Gastrocnemius medialis (tissue), 4 donors: Measurements from ENCODE around the gene GALNT10. TPM values are rescaled to one million over a fixed set of nuclear protein-coding genes. Genes with fewer than 3 reads are reported as not detected.

ENCODE experiments used
- ATAC-seq, 2 donors: fragments of 150-250 bp; one replicate each; pipeline ENCODE4 v1.9.1; 2016
- DNase-seq, 2 donors: peaks; one replicate each; pipeline ENCODE4 v3.0.0-alpha.2; 2019
- H3K27ac ChIP-seq, 4 donors: fragments of 200-600 bp; sonication (generic); 1 replicate in 1 of 4; 2 replicates in 3 of 4; pipeline ENCODE4 v1.5.1; 2016 to 2018; ENCODE audit warnings: mild to moderate bottlenecking in 2 of 4, moderate library complexity in 1 of 4
- H3K27me3 ChIP-seq, 3 donors: fragments of 200-600 bp; sonication (generic) in 2 of 3; 1 replicate in 1 of 3; 2 replicates in 2 of 3; pipeline versions ENCODE4 v1.5.1 to v1.6.0; 2016 to 2019; ENCODE audit warnings: mild to moderate bottlenecking in 1 of 3, moderate library complexity in 1 of 3
- H3K36me3 ChIP-seq, 2 donors: fragments of 200-600 bp; sonication (generic) in 1 of 2; one replicate each; pipeline ENCODE4 v1.5.1; 2017 to 2018
- H3K4me1 ChIP-seq, 2 donors: fragments of 200-600 bp; sonication (generic) in 1 of 2; one replicate each; pipeline ENCODE4 v1.5.1; 2016 to 2017; ENCODE audit warnings: mild to moderate bottlenecking in 2 of 2
- H3K4me3 ChIP-seq, 4 donors: fragments of 200-600 bp; sonication (generic) in 3 of 4; 1 replicate in 1 of 4; 2 replicates in 3 of 4; pipeline ENCODE4 v1.5.1; 2016 to 2019; ENCODE audit warnings: mild to moderate bottlenecking in 2 of 4
- H3K9me3 ChIP-seq, 3 donors: fragments of 200-600 bp; sonication (generic) in 2 of 3; 1 replicate in 1 of 3; 2 replicates in 2 of 3; pipeline ENCODE4 v1.5.1; 2016 to 2019
- POLR2A ChIP-seq, 2 donors: fragments of 450-650 bp; IDR thresholded peaks; one replicate each; pipeline ENCODE4 v1.6.1; 2017; ENCODE audit warnings: antibody characterized with exemption in 2 of 2, mild to moderate bottlenecking in 2 of 2, moderate library complexity in 2 of 2
- in situ Hi-C, 4 donors: fragments of 200-750 bp; cut with MboI; loops; one replicate each; pipeline versions ENCODE4 v1.15.0 to v1.8.0; 2017; ENCODE audit warnings: low sequenced_read_pairs in 4 of 4
- intact Hi-C: fragments of 100-400 bp; cut with DNase I; formaldehyde crosslinking; loops from one replicate; pipeline ENCODE4 v1.15.1; 2023; ENCODE audit warnings: low total_unique reads
- total RNA-seq, 4 donors: library from RNA; depleted of rRNA; stranded (reverse); fragments of >200 nt; gene quantifications; one replicate each; pipeline versions ENCODE4 v1.1.0 to v1.2.3, GENCODE V29; 2016
- TF ChIP-seq, protein P1 (sequence below), 5 experiments: fragments of 450-650 bp in 3 of 5; fragments of 200-600 bp in 2 of 5; sonication (generic) in 2 of 5; IDR thresholded peaks in 4 of 5; conservative IDR thresholded peaks in 1 of 5; 1 replicate in 4 of 5; 2 replicates in 1 of 5; pipeline ENCODE4 v1.5.1; 2016 to 2019; ENCODE audit warnings: antibody characterized with exemption in 5 of 5, mild to moderate bottlenecking in 3 of 5, moderate library complexity in 3 of 5

GALNT10 gene
- total RNA-seq, 4 donors from 2014 or later = 6.1 to 9.9 (median 6.4) TPM

DNA sequence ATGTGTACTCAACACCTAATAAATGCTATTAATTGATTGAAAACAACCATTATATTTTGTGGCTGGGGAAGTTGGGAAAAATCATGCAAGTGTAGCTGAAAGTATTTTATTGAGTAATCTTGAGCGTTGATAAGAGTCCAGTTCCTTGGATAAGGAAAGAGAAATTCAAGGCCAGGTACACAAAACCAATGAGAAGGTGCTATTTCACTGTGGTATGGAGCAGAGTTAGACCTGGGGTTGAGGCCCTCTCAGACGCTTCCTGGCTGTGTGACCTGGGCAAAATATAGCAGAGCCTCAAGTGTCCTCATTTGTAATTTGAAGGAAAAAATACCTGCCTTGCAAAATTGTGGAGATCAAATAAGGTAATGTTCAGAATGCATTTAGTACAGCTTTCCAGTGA, 50.1 kb downstream of the GALNT10 start:
- DNase-seq (no peak), ATAC-seq (no peak)
- Histone ChIP-seq H3K4me3 (no peak overlapping the region), H3K27ac (no peak overlapping the region), H3K27me3 (no peaks in the 10 kb centered on the region), H3K9me3 (no peaks in the 10 kb centered on the region), H3K4me1 (peaks cover 3 to 11% of the 10 kb centered on the region in 2 donors), H3K36me3 (no peaks in the 10 kb centered on the region)
- no peak for TF ChIP-seq POLR2A (IDR thresholded peaks at IDR 0.05)
- TF ChIP-seq, protein P1, sequence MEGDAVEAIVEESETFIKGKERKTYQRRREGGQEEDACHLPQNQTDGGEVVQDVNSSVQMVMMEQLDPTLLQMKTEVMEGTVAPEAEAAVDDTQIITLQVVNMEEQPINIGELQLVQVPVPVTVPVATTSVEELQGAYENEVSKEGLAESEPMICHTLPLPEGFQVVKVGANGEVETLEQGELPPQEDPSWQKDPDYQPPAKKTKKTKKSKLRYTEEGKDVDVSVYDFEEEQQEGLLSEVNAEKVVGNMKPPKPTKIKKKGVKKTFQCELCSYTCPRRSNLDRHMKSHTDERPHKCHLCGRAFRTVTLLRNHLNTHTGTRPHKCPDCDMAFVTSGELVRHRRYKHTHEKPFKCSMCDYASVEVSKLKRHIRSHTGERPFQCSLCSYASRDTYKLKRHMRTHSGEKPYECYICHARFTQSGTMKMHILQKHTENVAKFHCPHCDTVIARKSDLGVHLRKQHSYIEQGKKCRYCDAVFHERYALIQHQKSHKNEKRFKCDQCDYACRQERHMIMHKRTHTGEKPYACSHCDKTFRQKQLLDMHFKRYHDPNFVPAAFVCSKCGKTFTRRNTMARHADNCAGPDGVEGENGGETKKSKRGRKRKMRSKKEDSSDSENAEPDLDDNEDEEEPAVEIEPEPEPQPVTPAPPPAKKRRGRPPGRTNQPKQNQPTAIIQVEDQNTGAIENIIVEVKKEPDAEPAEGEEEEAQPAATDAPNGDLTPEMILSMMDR (IDR thresholded peaks at IDR 0.05 in 4 of 5, conservative IDR thresholded peaks at IDR 0.05 in 1 of 5) = no peak
- in situ Hi-C loops (no loop called here), intact Hi-C loops (no loop called here)

DNA sequence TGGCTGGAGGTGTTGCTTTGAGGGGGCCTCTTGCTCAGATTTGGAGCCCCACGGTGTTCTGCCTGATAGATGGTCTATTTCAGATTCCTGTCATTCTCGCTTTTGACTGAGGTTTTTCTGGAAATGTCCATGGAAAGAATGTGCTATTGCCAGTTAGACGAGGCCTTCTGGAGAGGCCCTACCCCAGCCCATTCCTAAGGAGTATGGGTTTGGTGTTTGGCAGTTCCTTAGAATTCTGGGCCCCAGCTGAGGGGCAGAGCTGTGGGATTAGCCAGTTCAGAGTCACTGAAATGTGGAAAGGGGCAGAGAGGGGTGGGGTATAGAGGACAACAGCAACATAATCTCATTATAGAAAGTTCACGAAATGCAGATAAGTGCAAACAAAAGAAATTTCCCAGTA, 50.5 kb downstream of the GALNT10 start:
- no peaks in the 10 kb centered on the region for H3K9me3 ChIP-seq
- no peak overlapping the region for H3K4me3 ChIP-seq
- H3K4me1 ChIP-seq = peaks cover 3 to 11% of the 10 kb centered on the region in 2 donors
- in situ Hi-C loops (no loop called here), intact Hi-C loops (no loop called here)
- no peak overlapping the region for H3K27ac ChIP-seq
- TF ChIP-seq POLR2A (IDR thresholded peaks at IDR 0.05) = no peak
- H3K36me3 ChIP-seq = no peaks in the 10 kb centered on the region
- ATAC-seq = no peak
- no peak for DNase-seq
- H3K27me3 ChIP-seq = no peaks in the 10 kb centered on the region

DNA sequence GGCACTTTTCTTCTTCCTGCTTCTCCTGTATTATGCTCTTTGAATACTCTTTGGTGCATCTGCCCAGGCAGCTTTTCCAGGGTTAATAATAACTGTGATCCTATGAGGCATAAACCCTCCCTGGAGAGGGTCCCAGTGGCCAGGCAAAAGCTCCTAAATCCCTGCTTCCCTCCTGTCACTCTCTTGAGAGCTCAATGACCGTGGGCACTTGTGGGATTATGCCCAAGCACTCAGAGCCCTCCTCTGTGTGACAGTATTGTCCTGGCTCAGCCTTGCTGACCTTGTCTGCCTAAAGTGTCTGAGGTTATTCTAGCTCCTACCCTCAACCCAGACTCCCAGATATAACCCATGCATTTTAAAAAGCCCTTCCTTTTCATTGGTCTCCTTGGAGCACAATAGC, 51.9 kb downstream of the GALNT10 start:
- Histone ChIP-seq H3K27me3 (no peaks in the 10 kb centered on the region), H3K4me1 (peaks cover 3 to 11% of the 10 kb centered on the region in 2 donors), H3K9me3 (no peaks in the 10 kb centered on the region), H3K27ac (no peak overlapping the region), H3K36me3 (no peaks in the 10 kb centered on the region), H3K4me3 (no peak overlapping the region)
- intact Hi-C loops (no loop called here), in situ Hi-C loops (no loop called here)
- ATAC-seq (no peak), DNase-seq (no peak)
- no peak for TF ChIP-seq POLR2A (IDR thresholded peaks at IDR 0.05)
- TF ChIP-seq, protein P1 (IDR thresholded peaks at IDR 0.05 in 4 of 5, conservative IDR thresholded peaks at IDR 0.05 in 1 of 5) = no peak

- TF ChIP-seq POLR2A (IDR thresholded peaks at IDR 0.05) = no peak
- TF ChIP-seq, protein P1 (IDR thresholded peaks at IDR 0.05 in 4 of 5, conservative IDR thresholded peaks at IDR 0.05 in 1 of 5) = no peak
- no peaks in the 10 kb centered on the region for H3K27me3 ChIP-seq
- intact Hi-C loops = no loop called here
- ATAC-seq (no peak), DNase-seq (no peak)
- in situ Hi-C loops = no loop called here
- H3K27ac ChIP-seq = no peak overlapping the region
- H3K9me3 ChIP-seq = no peaks in the 10 kb centered on the region
- peaks cover 3 to 11% of the 10 kb centered on the region in 2 donors for H3K4me1 ChIP-seq
- H3K4me3 ChIP-seq = no peak overlapping the region
- H3K36me3 ChIP-seq = no peaks in the 10 kb centered on the region
These were observed 52.4 kb downstream of the GALNT10 start for GRCh38 chr5:154242964-154243376.

GRCh38 chr5:154243736-154244135, 53.2 kb downstream of the GALNT10 start:
- H3K4me1 ChIP-seq = peaks cover 0 to 4% of the 10 kb centered on the region in 2 donors
- H3K4me3 ChIP-seq = no peak overlapping the region
- intact Hi-C loops = no loop called here
- no peak for ATAC-seq
- H3K27ac ChIP-seq = no peak overlapping the region
- DNase-seq = no peak
- TF ChIP-seq, protein P1 (IDR thresholded peaks at IDR 0.05 in 4 of 5, conservative IDR thresholded peaks at IDR 0.05 in 1 of 5) = no peak
- TF ChIP-seq POLR2A (IDR thresholded peaks at IDR 0.05) = no peak
- no peaks in the 10 kb centered on the region for H3K36me3 ChIP-seq
- H3K9me3 ChIP-seq = no peaks in the 10 kb centered on the region
- H3K27me3 ChIP-seq = no peaks in the 10 kb centered on the region
- in situ Hi-C loops = no loop called here
